Epithelial cell of prostate (primary cell): ENCODE measurements around the gene BGN.

Source experiments
- DNase-seq: peaks from one replicate; pipeline ENCODE4 v3.0.0-alpha.2; 2011; ENCODE audit warnings: low read depth, low spot score
- H3K27ac ChIP-seq: fragments of 450-650 bp; 2 replicates; pipeline ENCODE4 v1.5.1; 2017; ENCODE audit warnings: mild to moderate bottlenecking

The BGN gene

DNA sequence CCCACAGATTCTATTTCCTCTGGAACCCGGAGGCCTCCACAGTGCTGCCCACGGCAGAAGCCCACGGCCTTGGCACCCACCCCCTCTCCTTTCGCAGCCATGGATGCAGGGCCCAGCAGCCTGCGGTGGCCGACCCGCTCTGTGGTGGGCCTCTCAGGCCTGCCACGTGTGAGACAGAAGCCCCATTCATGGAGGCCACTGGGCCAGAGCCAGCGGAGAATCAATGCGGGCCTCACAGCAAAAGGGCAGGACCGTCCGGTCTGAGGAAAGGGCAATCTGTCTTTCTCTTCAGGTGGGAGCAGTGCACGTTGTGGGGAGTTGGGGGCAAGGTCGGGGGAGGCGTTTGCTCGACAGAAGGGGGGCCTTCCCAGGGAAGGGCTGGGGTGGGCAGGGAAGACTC is 16.0 kb upstream of the BGN start:
- no peak overlapping the region for H3K27ac ChIP-seq
- DNase-seq, result no peak

DNA sequence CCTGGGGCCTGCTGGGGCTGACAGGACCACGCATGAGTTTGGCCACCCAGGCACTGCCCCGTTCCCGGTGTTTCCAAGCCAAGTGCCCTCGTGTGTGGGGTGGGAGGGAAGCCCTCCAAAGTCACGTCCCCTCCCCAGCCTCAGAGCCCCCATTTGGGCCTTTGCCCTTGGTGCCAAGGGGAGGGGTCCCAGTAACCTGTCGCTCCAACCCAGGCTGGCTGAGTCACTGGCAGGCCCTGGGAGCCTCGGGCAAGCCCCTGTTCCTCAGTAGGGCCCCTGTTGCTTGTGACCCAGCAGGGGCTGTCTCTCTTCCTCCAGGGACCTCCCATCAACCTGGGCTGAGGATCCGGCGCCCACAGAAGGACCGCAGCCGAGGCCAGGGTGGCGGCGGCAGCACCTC is 13.7 kb upstream of the BGN start:
- no peak overlapping the region for H3K27ac ChIP-seq
- DNase-seq, result no peak

DNA sequence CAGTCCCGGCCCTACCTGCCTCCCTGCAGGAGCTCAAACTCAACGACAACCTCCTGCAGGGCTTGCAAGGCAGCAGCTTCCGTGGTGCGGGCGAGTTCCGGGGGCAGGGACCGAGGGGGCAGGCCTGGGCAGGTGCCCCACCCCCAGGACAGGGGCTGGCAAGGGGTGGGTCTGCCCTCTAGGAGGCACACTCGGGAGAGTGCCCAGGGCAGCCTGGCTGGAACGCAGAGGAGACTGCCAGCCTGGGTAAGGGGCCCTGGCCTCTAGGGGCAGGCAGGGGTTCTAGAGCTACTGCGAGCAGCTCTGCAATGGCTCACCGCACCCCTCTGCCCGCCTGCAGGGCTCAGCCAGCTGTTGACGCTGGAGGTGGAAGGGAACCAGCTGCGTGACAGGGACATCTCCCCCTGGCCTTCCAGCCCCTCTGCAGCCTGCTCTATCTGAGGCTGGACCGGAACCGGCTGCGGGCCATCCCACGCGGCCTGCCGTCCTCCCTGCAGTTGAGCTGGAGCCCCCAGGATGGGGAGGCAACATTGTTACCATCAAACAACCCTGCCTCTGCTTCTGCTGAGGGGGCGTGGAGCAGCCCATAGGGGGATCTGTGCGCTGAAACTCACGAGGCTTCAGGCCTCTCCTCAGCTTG is 12.3 kb upstream of the BGN start:
- no peak for DNase-seq
- no peak overlapping the region for H3K27ac ChIP-seq

DNA sequence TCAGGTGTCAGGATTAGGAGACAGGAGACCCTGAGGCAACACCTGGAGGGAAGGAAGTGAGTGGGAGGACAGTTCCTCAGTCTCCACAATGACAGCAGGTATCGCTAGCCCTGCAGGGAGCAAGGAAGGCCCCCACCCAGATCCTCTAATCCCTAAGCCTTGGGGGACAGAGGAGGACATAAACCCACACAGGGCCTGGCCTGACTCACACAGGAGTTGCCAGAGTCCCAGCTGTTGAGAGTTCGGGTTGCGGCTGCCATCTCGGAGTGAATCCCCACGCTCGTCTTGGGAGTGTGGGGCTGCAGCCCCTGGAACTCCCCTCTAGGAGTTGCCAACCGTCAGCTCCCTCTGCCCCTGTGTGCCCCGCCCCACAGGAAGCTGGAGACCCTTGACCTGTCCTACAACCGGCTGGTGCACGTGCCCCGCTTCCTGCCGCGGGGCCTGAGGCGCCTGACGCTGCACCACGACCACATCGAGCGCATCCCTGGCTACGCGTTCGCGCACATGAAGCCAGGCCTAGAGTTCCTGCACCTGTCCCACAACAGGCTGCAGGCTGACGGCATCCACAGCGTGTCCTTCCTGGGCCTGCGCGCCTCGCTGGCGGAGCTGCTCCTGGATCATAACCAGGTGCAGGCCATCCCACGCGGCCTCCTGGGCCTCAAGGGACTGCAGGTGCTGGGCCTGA is 9.2 kb upstream of the BGN start:
- DNase-seq, result no peak
- no peak overlapping the region for H3K27ac ChIP-seq

DNA sequence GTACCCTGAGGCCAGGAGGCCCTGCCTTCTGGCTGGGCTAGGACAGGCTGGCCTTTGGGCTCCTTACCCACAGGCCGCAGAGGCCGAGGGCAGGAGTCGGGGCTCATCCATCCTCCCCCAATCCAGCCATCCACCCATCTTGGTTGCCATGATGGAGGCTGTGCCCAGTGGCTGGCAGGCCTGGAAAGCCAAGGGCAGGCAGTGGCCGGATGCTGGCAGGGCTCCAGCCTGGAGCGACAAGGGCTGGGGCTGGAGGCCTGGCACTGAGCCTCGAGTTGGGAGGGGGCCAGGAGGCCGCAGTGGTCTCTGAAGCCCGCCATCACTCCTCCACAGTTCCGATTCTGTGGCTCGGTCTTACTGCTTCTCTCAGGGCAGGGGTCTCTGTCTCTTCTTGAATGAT is 8.6 kb upstream of the BGN start:
- no peak overlapping the region for H3K27ac ChIP-seq
- no peak for DNase-seq

DNA sequence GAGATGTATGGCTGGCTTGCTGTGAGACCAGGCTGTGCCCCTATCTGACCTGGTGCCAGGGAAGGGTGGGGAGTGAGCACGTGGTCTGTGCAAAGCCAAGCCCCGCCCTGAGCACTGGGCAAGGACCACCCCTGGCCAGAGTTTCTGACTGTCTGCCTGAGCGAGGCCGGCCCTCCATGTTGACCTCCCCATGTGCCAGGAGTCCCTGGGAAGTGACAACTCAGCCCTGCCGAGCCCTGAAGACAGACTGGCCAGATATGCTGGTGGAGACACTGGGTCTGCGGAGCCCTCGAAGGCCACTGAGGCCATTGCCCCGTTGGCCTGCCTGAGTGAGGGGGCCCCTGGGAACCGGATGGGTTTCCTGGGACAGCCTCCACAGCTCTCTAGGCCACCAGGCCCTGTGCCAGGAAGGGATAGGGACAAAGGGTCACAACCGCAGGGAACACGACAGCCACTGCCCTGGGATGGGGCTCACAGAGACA is 7.1 kb upstream of the BGN start:
- no peak overlapping the region for H3K27ac ChIP-seq
- DNase-seq, result no peak

DNA sequence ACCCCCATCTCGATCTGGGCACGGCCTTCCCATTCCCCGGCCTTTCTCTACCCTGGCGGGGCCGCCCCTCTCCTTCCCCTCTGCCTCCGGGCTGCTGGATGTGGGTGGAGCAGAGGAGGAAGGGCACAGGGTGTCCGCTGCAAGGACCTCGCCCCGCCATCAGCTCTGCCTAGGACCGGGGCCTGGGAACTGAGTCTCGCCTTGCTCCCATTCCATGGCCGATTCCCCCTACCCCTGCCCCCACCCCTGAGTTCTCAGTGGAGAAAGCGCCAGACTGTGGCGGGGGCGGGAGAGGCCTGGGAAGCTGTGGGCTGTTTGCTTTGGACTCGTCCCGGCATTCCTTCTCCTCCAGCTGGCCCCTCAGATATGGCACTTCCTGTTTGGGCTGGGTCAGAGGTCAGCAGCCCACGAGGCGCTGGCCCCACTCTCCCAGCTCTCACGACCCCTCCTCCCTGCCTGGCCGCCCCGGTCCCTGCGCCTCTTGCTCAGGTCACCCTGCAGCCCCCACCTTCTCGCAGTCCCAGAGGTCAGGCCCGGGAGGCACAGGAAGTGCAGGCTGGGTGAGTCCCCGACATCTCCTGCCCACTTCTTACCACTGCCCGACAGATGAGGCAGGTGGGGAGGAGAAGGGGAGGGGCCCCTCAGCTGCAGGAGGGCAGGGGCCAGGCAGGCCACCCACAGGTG is 6.4 kb upstream of the BGN start:
- H3K27ac ChIP-seq, result no peak overlapping the region
- DNase-seq, result no peak

DNA sequence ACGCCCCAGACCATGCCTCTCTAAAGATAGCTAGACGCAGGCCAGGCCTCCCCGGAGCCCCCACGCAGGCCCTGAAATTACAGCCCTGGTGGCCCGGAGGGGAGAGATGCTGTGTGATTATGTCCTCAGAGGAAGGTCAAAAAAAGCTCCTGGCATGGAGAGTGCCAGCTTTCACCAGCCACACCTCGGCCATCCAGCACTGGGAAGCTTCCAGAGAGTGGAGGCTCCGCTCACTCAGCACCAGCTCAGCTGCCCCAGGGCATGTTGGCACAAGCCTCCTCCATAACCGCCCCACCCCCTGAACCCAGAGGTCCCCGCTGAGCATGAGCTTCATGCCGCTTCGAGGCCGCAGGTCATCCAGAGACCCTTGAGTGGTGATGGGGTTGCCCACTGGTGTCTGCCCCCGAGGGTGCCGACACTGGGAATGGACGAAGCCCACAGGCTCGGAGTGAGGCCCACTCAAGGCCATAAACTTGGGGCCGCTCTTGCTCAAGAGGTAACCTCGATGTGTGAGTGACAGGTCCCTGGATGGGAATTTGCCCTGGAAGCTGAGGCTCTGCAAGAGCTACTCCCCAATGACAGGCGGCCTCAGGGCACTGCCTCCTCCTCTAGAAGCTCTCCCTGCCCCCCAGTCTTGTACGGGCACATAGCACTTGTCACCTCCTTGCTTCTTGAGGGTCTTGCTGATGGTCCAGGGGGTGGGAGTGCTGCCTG is 4.4 kb upstream of the BGN start:
- no peak for DNase-seq
- no peak overlapping the region for H3K27ac ChIP-seq

DNA sequence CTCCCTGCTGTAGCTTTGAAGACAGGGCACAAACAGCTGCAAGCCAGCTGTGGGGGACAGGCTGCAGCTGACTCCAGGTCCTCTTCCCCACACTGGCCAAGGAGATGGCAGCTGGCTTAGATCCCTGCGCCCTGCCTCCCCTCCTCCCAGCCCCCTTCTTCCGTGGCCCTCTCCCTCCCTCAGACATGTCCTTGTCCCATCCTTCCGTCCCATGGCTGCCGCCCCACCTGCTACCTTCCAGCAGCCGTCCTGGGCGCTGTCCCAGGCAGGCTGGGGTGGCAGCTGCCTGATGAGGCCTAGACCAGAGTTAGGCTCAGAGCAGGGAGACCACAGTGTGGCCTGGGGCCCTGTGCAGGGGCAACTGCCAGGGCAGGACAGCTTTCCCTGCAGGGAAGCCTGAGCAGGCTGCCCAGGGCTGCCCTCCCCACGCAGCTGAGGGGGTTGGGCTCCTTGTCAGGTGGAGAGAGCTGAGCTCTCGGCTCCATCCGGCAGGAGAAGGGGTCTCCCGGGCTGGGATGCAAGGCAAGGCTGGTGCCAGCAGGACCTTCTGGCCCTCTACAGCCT is 3.3 kb upstream of the BGN start:
- DNase-seq, result no peak
- H3K27ac ChIP-seq, result no peak overlapping the region

DNA sequence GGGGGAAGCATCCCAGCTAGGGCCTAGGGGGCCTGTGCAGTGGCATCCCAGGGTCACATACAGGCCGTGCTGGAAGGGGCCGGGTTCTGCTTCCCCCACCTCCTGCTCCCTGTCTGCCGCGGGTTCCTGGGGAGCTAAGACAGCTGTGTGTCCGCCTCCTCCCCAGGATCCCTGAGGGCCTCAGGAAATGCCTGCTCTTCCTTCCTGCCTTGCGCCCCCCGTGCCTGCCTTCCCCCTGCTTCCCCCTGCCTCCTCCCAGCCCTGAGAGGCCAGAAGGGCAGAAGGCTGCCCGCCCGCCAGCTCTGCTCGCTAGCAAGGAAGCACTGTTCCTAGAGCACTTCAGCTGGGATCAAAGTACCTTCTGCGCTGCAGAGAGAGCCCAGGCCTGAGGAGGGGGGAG is 2.9 kb upstream of the BGN start:
- no peak for DNase-seq
- no peak overlapping the region for H3K27ac ChIP-seq

DNA sequence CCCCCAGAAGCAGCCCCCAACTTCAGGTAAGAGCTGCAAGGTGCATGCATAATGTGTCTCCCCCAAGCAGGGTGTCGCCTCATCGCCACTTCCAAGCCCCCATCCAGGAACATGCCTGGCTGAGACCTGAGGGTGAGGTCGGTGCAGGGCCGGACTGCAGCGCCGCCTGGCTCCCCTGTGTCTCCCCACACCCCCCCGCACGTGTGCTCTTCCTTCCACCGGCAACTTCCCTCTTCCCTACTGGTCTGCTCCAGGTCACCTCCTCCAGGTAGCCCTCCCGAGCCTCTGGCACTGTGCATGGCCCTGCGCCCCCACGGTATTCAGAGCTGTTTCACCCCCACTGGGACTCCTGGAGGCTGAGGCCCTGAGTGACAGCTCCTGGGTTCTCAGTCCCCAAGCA is 2.2 kb upstream of the BGN start:
- DNase-seq, result no peak
- H3K27ac ChIP-seq, result no peak overlapping the region

DNA sequence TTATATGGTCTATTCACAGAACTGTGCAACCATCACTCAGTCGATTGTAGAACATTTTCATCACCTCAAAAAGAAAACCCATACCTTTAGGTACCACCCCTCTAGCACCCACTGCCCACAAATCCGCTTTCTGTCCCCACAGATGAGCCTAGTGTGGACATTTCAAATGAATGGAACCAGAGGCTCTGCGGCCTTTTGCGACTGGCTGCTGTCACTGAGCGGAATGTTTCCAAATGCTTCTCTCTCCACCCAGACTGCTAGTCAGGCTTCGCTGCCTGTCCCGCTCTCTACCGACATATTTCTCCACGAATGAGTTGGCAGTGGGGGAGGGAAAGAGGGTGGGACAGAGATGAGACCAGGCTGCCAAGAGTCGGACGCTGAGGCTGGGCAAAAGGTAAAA is 1.7 kb upstream of the BGN start:
- DNase-seq, result no peak
- H3K27ac ChIP-seq, result no peak overlapping the region

DNA sequence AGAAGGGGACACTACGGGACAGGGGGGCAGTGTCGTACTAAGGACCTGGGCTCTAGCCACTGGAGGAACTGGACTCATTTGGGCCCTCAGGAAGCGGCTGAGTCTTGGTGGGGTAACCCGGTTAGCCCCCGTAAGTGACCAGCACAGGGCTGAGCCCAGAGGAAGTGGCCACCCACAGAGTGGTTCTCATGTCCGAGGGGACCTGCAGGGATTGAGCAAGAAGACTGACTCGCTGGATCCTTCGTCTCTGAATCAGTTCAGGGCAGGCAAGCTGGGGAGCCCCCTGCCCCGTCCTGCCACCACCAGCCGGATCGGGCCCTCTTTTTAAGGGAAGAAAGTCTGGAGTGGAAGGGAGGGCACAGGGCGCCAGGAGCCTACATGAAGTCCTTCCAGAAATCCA is 719 bp upstream of the BGN start:
- no peak for DNase-seq
- H3K27ac ChIP-seq, result no peak overlapping the region

DNA sequence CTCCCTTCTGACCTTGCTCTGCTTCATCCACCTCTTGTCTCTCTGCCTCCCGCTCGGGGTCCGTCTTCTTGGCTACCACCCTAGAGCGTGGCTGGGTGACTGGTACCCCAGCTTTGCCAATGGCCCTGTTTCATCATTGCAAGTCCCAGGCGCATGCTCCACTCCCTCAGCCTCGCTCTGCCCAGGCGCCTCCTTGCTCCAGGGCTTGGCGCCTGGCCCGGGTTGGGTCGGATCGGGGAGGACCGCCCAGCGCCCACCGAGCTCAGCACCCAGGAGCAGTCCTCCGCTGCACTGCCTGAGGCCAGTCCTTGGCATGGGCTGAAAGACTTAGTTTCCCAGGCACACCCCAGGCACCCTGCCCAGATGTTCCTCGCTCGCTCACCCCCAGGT is 577 bp downstream of the BGN start:
- H3K27ac ChIP-seq, result no peak overlapping the region
- DNase-seq, result no peak

DNA sequence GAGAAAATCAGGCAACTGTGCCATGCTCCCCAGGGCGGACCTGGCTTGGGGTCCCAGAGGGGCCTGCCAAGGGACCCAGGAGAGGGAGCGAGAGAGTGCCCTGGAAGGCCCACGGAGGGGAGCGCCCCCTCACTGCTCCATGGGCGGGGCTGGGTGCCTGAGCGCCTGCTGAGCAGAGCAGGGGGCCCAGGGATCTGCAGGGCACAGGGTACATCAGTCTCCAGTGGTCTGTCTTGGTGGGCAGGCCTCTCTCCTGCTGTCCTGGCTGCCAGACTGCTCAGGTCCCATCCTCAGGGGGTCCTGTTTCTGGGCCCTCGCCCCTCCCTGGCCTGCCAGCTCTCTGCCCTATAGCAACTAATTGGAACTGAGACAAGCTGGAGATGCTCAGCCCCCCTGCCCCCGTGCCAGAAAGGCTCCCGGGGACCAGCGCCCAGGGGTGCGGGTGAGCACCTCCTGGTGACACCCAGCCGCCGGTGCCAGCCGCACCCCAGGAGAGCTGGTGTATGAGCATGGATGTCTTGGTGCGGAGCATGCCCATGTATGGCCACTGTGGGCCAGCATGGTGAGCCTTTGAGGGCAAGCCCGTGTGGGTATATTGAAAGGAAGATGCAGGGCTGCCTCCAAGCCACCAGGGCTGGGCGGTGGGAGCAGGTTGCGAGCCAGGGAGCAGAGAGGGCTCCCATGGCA is 1.3 kb downstream of the BGN start:
- DNase-seq, result no peak
- no peak overlapping the region for H3K27ac ChIP-seq

DNA sequence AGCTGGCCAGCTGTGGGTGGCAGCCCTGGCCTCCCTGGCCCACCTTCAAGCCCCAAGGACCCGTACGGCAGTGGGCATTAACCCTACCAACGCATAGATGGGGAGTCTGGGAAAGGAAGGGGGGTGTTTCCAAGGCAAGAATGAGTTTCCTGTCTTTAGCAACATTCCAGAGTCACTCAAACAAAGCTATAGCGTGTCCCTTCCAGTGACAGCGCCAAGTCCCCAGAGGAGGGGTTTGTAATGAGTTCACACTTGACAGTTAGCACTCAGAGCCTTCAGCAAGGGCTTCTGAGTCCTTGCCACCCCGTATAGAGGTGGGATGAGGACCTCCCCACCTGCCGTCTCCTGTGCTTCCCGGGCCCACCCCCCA is 1.8 kb downstream of the BGN start:
- no peak for DNase-seq
- H3K27ac ChIP-seq, result no peak overlapping the region

DNA sequence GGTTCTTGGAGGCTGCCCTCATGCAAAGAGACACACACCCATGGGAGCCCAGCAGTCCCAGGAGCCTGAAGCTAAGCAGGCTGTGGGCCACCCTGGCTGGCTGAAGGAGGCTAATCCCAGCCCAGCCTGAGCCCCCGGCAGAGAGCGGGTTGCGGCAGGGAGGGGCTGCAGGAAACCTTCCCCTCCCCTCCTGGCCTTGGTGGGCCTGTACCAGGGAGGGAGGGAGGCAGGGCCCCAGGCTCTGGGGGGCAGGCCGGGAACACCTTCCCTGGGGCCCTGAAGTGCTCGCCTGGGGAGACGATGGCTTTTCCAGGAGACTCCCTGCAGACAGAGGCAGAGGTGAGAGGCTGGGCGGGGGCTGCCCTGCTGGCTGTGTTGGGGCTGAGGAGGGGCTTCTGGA is 3.7 kb downstream of the BGN start:
- no peak for DNase-seq
- H3K27ac ChIP-seq, result no peak overlapping the region

DNA sequence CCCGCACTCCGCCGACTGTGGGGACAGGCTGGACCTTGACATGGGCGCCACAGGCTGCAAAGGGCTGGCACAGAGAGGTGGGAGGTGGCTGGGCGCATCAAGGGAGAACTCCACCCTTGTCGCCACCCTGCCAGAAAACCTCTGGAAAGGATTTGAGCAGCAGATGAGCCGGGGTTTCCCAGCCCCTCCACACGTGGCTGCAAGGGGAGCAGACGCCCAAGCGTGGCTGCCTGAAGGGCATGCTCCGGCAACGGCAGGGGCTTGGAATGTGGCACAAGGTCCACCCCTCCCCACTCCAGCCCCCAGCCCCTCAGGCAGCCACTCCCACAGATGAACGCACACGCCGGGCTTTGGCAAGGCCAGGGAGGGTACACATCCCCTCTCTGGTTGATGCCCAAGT is 4.6 kb downstream of the BGN start:
- no peak overlapping the region for H3K27ac ChIP-seq
- no peak for DNase-seq

DNA sequence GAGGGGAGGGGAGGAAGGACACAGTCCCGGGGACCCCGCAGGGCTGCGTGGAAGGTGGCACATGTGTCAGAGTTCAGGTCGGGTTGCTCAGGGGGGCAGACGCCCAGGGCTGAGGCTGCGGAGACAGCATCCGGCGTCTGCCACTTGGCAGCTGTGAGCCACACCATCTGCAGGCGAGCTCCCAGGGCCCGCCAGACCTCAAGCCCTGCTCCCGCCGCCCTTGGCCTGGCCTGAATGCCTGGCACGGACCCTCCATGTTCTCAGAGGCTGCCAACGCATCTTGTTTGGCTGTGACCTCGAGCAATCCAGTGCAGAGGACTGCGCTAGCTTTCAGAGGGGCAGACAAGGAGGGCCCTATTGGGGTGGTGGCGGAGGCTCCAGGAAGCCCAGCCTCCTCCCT is 5.1 kb downstream of the BGN start:
- no peak overlapping the region for H3K27ac ChIP-seq
- DNase-seq, result no peak

DNA sequence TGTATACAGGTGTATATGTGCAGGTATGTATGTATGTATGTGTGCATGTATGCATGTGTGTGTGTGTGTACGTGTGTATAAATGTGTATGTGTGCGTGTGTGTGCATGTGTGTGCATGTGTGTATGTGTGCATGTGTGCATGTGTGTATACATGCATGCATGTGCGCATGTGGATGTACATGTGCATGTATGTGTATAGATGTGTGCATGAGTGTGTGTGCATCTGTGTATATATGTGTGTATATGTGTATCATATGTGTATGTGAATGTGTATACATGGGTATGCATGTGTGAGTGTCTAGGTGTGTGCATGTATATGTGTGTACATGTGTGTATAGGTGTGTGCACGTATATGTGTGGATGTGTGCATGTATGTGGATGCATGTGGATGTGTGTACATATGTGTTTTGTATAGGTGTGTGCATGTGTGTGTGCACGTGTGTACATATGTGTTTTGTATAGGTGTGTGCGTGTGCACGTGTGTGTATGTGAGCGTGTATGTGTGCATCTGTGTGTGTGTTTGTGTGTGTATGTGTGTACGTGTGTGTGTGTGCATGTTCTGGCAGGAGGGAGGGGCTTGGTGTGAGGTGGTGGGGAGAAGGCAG is 6.0 kb downstream of the BGN start:
- no peak overlapping the region for H3K27ac ChIP-seq

More for the DNA sequence above, 6.0 kb downstream of the BGN start:
- DNase-seq, result no peak
